Heart right ventricle (tissue), 16 donors: ENCODE measurements around the gene CDCA7L. TPM values are rescaled to one million over a fixed set of nuclear protein-coding genes. Genes with fewer than 3 reads are reported as not detected.
"Not testable (repeated sequence)": the region's sequence is repeated elsewhere in the genome, so short reads cannot be mapped to it uniquely, and the experiment has no call there.

Experiments used
- ATAC-seq, 8 donors: fragments of 200-7000 bp; cut with Tn5 transposase; one replicate each; pipeline ENCODE4 v1.9.1; 2020; ENCODE audit warnings: mild to moderate bottlenecking in 8 of 8, moderate library complexity in 8 of 8, moderate number of reproducible peaks in 1 of 8
- DNase-seq, 2 donors: peaks; one replicate each; pipeline ENCODE4 v3.0.0-alpha.2; 2020
- H3K27ac ChIP-seq, 10 donors: fragments of 200-600 bp; sonication (generic) in 2 of 10; one replicate each; pipeline versions ENCODE4 v1.5.0 to v1.8.0; 2020 to 2022; ENCODE audit warnings: mild to moderate bottlenecking in 3 of 10
- H3K27me3 ChIP-seq, 7 donors: fragments of 200-600 bp; one replicate each; pipeline ENCODE4 v1.8.0; 2021 to 2022; ENCODE audit warnings: mild to moderate bottlenecking in 2 of 7
- H3K36me3 ChIP-seq, 9 donors: fragments of 200-600 bp; sonication (generic) in 1 of 9; one replicate each; pipeline versions ENCODE4 v1.5.0 to v1.8.0; 2020 to 2022; ENCODE audit warnings: mild to moderate bottlenecking in 2 of 9
- H3K4me1 ChIP-seq, 9 donors: fragments of 200-600 bp; sonication (generic) in 1 of 9; one replicate each; pipeline versions ENCODE4 v1.5.0 to v1.8.0; 2020 to 2022; ENCODE audit warnings: mild to moderate bottlenecking in 4 of 9
- H3K4me3 ChIP-seq, 10 donors: fragments of 200-600 bp; sonication (generic) in 2 of 10; one replicate each; pipeline versions ENCODE4 v1.5.0 to v1.8.0; 2020 to 2022; ENCODE audit warnings: mild to moderate bottlenecking in 7 of 10, moderate library complexity in 2 of 10
- H3K9me3 ChIP-seq, 11 donors: fragments of 200-600 bp in 10 of 11; sonication (generic) in 2 of 11; one replicate each; pipeline versions ENCODE4 v1.5.0 to v1.8.0; 2013 to 2022; ENCODE audit warnings: mild to moderate bottlenecking in 2 of 11, control low read depth in 1 of 11, moderate library complexity in 1 of 11
- CTCF ChIP-seq, 9 donors: fragments of 200-600 bp; sonication (generic) in 2 of 9; IDR thresholded peaks; one replicate each; pipeline versions ENCODE4 v1.5.0 to v1.8.0; 2021 to 2022; ENCODE audit warnings: antibody characterized with exemption in 9 of 9, mild to moderate bottlenecking in 5 of 9, moderate library complexity in 1 of 9
- WGBS, 2 donors: extraction: QIAGEN DNeasy Blood & Tissue Kit; methylation state at CpG; one replicate each; pipeline ENCODE4 v1.1.7; 2013; ENCODE audit warnings: inconsistent platforms in 1 of 2; 5-methylcytosine and 5-hydroxymethylcytosine counted together
- intact Hi-C, 10 donors: fragments of 100-400 bp; cut with DNase I; formaldehyde crosslinking; loops; one replicate each; pipeline versions ENCODE4 v1.11.1 to v1.14.2; 2022
- polyA plus RNA-seq, 2 donors: library from polyadenylated mRNA; stranded (reverse); fragments of 200-250 nt; gene quantifications; one replicate each; pipeline ENCODE4 v1.2.3, GENCODE V29; 2013
- total RNA-seq, 10 donors: library from RNA; stranded (reverse); fragmentation: NEBNext Ultra II Directional in 3 of 10; extraction: Animal tissue kit (Norgen Biotek cat#: 25700) in 3 of 10; gene quantifications; one replicate each; pipeline versions ENCODE4 v1.2.1 to v1.2.4, GENCODE V29; 2021 to 2023
- donor health status: Arrhythmogenic right ventricular cardiomyopathy.
- donor health status: ischemic (EF 13 %, LVEDD 7.1; RV severe dilation, severe dysfunction).
- donor health status: healthy with polysubstance abuse.
- donor health status: DM: no; HTN: yes; CAD: no.
- donor health status: DM: no; HTN: no; CAD: no.
- donor health status: ischemic (EF 25% LVEDD 6.9; RV normal size, moderate dysfunction).
- donor health status: ischemic (EF 25% LVEDD 5.7; RV mildly dilated, moderate dysfunction).
- donor health status: healthy.
- donor health status: DM: yes; HTN: yes; CAD: no.
- donor health status: Ischemic cardiomyopathy.
- donor health status: ischemic (EF 35%, LVEDD 5.7; RV mildly dilated, moderate dysfunction).
- donor health status: nonischemic (EF 11% LVEDD 7.7; RV severe dilation, severe dysfunction).
- donor health status: DM: yes; HTN: yes; CAD: no.
- donor health status: PGD.
- donor health status: ischemic (EF 29% LVEDD 5.4; RV normal size, mild dysfunction).
- donor health status: nonischemic (EF 23%, LVEDD 6.1; RV moderate dilation, normal function).

Gene CDCA7L
- total and polyA plus RNA-seq, 12 donors, result 10.6 to 59.1 (median 42.8) TPM

GRCh38 chr7:21938463-21938862 is 7.2 kb downstream of the CDCA7L start:
- no peak for TF ChIP-seq CTCF (IDR thresholded peaks at IDR 0.05)
- Histone ChIP-seq H3K4me3 (no peak overlapping the region), H3K27ac (peak overlapping the region in 5 of 10 donors; percentile 28 to 83 (median 51)), H3K27me3 (no peaks in the 10 kb centered on the region), H3K4me1 (peaks cover 0 to 57% (median 17%) of the 10 kb centered on the region in 9 donors), H3K9me3 (peaks cover 0 to 24% (median 0%) of the 10 kb centered on the region in 11 donors), H3K36me3 (peaks cover 0 to 13% (median 0%) of the 10 kb centered on the region in 9 donors)
- no peak for ATAC-seq
- intact Hi-C loops, result no loop called here
- WGBS, 2 donors, result 84 to 87% methylated on average over 2 of the region's 2 CpGs
- DNase-seq, result no peak

- DNase-seq (no peak), ATAC-seq (no peak)
- H3K27me3 ChIP-seq, result no peaks in the 10 kb centered on the region
- TF ChIP-seq CTCF (IDR thresholded peaks at IDR 0.05), result no peak
- peaks cover 0 to 24% (median 6%) of the 10 kb centered on the region in 9 donors for H3K4me1 ChIP-seq
- H3K4me3 ChIP-seq, result no peak overlapping the region
- H3K27ac ChIP-seq, result peak overlapping the region in 1 of 10 donors; percentile 5
- intact Hi-C loops, result no loop called here
- peaks cover 0 to 13% (median 0%) of the 10 kb centered on the region in 9 donors for H3K36me3 ChIP-seq
- peaks cover 0 to 35% (median 0%) of the 10 kb centered on the region in 11 donors for H3K9me3 ChIP-seq
Observed at GRCh38 chr7:21934808-21935207, 10.9 kb downstream of the CDCA7L start.

- H3K4me1 ChIP-seq, result peaks cover 0 to 17% (median 0%) of the 10 kb centered on the region in 9 donors
- H3K27ac ChIP-seq, ATAC-seq, H3K27me3 ChIP-seq, H3K4me3 ChIP-seq, DNase-seq, intact Hi-C loops: not testable (repeated sequence)
- peaks cover 0 to 13% (median 0%) of the 10 kb centered on the region in 9 donors for H3K36me3 ChIP-seq
- H3K9me3 ChIP-seq, result peaks cover 0 to 47% (median 0%) of the 10 kb centered on the region in 11 donors
- 78 to 93% methylated on average over 3 of the region's 3 CpGs for WGBS, 2 donors
Observed at GRCh38 chr7:21933293-21933692, 12.4 kb downstream of the CDCA7L start.

GRCh38 chr7:21927693-21928092 is 18.0 kb downstream of the CDCA7L start:
- DNase-seq (no peak), ATAC-seq (no peak)
- H3K27me3 ChIP-seq, result no peaks in the 10 kb centered on the region
- peaks cover 0 to 23% (median 0%) of the 10 kb centered on the region in 11 donors for H3K9me3 ChIP-seq
- H3K27ac ChIP-seq, result no peak overlapping the region
- no peaks in the 10 kb centered on the region for H3K36me3 ChIP-seq
- 38 to 59% methylated on average over 6 of the region's 6 CpGs for WGBS, 2 donors
- no peak for TF ChIP-seq CTCF (IDR thresholded peaks at IDR 0.05)
- intact Hi-C loops, result no loop called here
- H3K4me1 ChIP-seq, result peaks cover 0 to 19% (median 7%) of the 10 kb centered on the region in 9 donors
- no peak overlapping the region for H3K4me3 ChIP-seq

GRCh38 chr7:21926448-21926847 is 19.3 kb downstream of the CDCA7L start:
- H3K4me3 ChIP-seq, result no peak overlapping the region
- no peaks in the 10 kb centered on the region for H3K36me3 ChIP-seq
- TF ChIP-seq CTCF (IDR thresholded peaks at IDR 0.05), result no peak
- DNase-seq (no peak), ATAC-seq (no peak)
- H3K9me3 ChIP-seq, result peaks cover 0 to 18% (median 0%) of the 10 kb centered on the region in 11 donors
- no peaks in the 10 kb centered on the region for H3K27me3 ChIP-seq
- intact Hi-C loops, result no loop called here
- WGBS, 2 donors, result 97 to 98% methylated on average over 1 of the region's 1 CpG
- H3K4me1 ChIP-seq, result peaks cover 0 to 26% (median 7%) of the 10 kb centered on the region in 9 donors
- H3K27ac ChIP-seq, result no peak overlapping the region
